GM12875 (cell line): Measurements from ENCODE around the gene ZBTB12.

Experiments used
- H3K4me3 ChIP-seq: one replicate; pipeline ENCODE4 v1.5.1; 2011; ENCODE audit warnings: low read depth, low read length, control low read depth
- TF ChIP-seq, protein P1 (sequence below): IDR thresholded peaks from 2 replicates; pipeline ENCODE4 v1.5.1; 2011; ENCODE audit warnings: low read depth, mild to moderate bottlenecking, control low read depth, inconsistent platforms, low read length, moderate library complexity, borderline replicate concordance; ENCODE audit not compliant: insufficient read depth

The ZBTB12 gene

DNA sequence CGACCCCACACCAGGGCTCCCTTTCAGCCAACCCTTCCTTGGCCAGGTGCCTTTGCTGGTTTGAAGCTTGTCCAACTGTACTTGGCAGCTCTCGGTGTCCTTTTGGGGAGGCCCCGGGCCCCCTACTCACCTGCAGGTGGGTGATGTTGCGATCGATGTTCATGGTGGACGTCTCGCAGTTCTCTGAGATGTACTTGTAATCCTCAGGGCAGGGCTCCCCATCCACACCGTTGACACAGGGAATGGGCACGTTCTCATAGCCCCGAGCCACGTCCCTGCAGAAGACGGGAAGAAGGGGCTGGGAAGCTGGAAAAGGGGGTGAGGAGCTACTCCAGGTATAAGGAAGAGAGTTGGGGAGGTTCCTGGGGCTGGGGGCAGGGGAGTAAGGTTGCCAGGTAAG lies 18.2 kb downstream of the ZBTB12 start:
- TF ChIP-seq, protein P1, sequence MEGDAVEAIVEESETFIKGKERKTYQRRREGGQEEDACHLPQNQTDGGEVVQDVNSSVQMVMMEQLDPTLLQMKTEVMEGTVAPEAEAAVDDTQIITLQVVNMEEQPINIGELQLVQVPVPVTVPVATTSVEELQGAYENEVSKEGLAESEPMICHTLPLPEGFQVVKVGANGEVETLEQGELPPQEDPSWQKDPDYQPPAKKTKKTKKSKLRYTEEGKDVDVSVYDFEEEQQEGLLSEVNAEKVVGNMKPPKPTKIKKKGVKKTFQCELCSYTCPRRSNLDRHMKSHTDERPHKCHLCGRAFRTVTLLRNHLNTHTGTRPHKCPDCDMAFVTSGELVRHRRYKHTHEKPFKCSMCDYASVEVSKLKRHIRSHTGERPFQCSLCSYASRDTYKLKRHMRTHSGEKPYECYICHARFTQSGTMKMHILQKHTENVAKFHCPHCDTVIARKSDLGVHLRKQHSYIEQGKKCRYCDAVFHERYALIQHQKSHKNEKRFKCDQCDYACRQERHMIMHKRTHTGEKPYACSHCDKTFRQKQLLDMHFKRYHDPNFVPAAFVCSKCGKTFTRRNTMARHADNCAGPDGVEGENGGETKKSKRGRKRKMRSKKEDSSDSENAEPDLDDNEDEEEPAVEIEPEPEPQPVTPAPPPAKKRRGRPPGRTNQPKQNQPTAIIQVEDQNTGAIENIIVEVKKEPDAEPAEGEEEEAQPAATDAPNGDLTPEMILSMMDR = no peak
- H3K4me3 ChIP-seq = no peak overlapping the region

DNA sequence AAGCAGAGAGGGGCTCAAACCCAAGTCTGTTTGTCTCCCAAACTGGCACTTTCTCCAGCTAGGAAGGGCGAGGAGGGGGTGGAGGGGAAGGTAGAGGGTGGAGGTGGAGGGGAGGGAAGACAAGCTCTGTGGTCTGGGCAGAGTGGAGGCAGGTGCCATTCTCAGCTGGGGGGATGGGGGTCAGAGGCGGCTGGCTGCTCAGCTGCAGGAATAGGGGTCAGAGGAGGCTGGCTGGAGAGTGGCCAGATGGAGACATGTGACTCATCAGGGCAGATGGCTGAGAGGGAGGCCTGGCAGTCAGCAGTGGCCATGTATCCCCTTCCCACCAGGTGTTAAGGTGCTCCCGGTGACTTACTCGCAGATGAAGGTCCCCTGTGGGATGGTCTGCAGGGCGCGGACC lies 19.5 kb downstream of the ZBTB12 start:
- no peak overlapping the region for H3K4me3 ChIP-seq
- TF ChIP-seq, protein P1 = no peak

DNA sequence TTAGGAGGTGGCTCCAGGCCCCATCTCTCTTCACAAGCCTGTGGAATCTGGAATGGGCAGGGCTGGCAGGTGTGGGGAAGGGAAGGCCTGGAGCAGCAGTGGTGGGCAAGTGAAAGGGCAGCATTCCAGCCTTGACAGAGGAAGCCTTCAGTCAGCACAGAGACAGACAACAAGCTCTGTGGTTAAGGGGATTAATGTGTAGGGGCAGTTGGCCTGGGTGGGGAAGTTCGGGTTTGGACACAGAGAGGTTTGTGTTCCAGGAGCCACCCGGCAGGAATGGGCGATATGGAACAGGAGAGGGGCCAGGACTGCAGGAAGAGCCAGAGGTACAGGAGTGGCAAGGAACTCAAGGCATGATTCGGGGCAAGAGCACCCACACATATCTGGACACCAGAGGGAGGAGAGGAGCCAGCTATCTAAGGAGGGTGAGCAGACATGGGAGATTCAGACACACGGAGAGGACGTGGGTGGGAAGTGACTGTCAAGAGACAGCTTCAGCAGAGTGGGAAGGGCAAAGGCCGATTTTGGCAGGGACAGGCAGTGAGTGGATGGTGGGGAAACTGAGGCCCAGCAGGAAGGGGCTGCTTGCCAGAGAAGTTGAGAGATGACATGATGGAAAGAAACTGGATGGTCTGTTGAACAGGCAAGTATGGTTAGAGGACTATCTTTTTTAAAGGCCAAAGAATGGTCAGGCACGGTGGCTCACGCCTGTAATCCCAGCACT lies 20.6 kb downstream of the ZBTB12 start:
- TF ChIP-seq, protein P1 = no peak
- no peak overlapping the region for H3K4me3 ChIP-seq

DNA sequence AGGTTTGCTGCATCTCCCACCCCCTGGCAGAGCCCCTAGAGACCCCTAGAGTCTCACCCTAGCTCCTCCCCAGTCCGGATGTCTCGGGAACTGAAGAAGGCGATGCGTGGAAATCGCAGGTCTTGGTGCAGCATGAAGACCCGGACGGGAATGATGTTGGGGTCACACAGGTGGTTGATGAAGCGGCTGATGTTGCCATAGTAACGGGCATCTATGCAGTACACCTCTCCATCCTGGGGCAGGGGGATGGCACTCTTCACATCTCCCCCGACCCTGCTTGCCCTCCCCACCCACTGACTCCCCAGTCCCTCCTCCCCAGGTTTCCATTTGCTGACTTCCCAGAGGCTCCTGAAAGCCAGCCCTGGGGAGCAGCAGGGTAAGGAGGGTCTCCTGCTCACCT lies 21.3 kb downstream of the ZBTB12 start:
- no peak overlapping the region for H3K4me3 ChIP-seq
- TF ChIP-seq, protein P1 = no peak

DNA sequence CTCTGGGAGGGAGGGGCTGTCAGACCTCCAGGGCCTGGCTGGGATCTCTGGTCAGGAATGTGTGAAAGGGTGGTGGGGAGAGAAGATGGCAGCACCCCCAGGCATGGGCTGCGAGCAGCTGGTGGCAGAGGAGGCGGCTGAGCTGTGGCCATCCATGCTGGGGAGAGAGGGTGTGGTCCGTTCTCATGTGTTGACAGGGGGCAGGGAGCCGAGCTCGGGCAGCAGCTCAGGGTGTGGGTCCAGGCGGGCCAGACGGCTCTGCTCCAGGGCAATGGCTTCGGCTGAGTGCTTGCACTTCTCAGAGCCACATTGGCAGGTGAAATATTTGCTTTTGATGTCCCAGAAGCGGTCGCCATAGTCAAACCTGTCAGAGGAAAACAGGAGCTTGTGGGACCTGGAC lies 22.0 kb downstream of the ZBTB12 start:
- TF ChIP-seq, protein P1 = no peak
- H3K4me3 ChIP-seq = no peak overlapping the region

DNA sequence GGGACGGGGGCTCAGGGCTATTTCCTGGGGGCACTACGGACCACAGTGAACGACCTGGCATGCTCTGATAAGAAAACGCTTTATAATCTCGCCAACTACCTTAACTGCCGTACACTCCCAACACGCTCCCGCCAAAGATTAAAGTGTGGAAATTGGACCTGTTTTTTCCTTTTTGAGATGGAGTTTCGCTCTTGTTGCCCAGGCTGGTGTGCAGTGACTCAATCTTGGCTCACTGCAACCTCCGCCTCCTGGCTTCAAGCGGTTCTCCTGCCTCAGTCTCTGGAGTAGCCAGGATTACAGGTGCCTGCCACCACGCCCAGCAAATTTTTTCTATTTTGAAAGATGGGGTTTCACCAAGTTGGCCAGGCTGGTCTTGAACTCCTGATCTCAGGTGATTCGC lies 22.7 kb downstream of the ZBTB12 start:
- TF ChIP-seq, protein P1 = no peak
- no peak overlapping the region for H3K4me3 ChIP-seq

DNA sequence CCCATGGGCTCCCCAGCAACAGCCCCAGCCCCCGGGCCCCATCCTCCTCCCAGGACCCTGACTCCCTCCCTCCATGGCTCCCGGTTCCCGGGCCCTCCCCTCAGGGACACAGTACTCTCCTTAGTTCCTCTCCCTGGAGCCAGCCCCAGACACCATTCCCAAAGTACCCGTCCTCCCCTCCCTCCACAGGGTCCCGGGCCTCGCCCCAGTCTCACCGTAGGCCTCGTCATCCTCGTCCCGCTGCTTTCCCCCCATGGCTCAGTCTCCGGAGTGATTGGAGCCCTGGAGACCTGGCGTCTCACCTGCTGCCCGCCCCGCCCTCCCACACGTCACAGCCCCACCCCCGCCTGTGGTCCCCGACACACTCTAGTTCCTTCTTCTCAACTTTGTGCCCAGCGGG lies 23.2 kb downstream of the ZBTB12 start, which contains the start of gene SLC44A4:
Gene SLC44A4, minus strand, starts transcription at position 272 of the 400 bp plus-strand sequence. Its CDS starts 17 bp downstream, at position 255.
- H3K4me3 ChIP-seq = no peak within 1 kb of the TSS
- TF ChIP-seq, protein P1 = no peak
